Measurements from ENCODE around the gene MSRB3.

MSRB3 gene

DNA sequence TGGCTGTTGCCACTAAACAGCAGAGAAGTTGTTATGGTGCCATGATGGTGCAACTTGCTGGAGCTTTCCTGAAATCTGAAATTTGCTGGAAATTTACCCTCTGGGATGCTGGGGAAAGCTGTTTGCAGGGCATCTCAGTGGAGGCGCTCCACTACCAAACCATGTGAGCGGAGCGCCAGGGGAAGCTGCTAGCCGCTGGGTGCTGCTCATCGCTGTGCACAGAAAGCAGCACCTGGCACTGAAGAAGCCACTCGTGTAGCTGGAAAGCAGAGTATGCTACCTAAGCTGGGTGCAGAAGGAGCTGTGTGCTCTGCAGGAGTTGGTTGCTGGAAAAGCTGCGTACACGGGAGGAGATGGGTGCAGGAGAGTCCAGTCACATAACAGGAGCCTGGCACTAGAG lies 53.0 kb downstream of the MSRB3 start:
- Histone ChIP-seq H2AFZ (no peak overlapping the region), H3K9me3 (ENCODE audit: control insufficient read depth, low read length) (no peaks in the 10 kb centered on the region), H3K79me2 (no peaks in the 10 kb centered on the region)

DNA sequence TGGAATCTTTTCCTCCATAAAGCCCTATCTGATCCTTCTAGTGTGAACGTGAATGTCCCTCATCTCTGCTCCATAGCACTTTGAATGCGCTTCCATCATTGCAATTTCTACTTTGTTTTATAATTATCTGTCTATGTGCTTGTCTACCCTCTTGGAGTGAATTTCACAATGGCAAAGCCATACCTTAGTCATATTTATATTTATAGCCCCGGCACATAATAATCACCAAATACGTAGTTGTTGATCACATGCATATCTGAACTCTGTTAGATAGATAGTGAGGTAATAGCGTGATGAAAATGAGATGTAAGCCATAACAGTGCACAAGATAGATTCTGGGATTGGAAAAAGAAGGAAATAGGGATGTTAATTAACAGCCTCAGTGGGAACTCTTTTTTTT lies 55.2 kb downstream of the MSRB3 start:
- Histone ChIP-seq H3K9ac (no peak overlapping the region), H2AFZ (no peak overlapping the region), H3K36me3 (ENCODE audit: control insufficient read depth, insufficient read depth, low read length) (no peaks in the 10 kb centered on the region), H3K27ac (no peak overlapping the region), H3K4me1 (no peaks in the 10 kb centered on the region), H3K4me2 (ENCODE audit: low read length) (no peak overlapping the region), H3K9me3 (ENCODE audit: control insufficient read depth, low read length) (no peaks in the 10 kb centered on the region), H3K79me2 (no peaks in the 10 kb centered on the region), H3K27me3 (ENCODE audit: control insufficient read depth, insufficient read depth, low read length) (no peaks in the 10 kb centered on the region), H3K4me3 (ENCODE audit: low read depth, low read length) (no peak overlapping the region)
- TF ChIP-seq, protein P1, sequence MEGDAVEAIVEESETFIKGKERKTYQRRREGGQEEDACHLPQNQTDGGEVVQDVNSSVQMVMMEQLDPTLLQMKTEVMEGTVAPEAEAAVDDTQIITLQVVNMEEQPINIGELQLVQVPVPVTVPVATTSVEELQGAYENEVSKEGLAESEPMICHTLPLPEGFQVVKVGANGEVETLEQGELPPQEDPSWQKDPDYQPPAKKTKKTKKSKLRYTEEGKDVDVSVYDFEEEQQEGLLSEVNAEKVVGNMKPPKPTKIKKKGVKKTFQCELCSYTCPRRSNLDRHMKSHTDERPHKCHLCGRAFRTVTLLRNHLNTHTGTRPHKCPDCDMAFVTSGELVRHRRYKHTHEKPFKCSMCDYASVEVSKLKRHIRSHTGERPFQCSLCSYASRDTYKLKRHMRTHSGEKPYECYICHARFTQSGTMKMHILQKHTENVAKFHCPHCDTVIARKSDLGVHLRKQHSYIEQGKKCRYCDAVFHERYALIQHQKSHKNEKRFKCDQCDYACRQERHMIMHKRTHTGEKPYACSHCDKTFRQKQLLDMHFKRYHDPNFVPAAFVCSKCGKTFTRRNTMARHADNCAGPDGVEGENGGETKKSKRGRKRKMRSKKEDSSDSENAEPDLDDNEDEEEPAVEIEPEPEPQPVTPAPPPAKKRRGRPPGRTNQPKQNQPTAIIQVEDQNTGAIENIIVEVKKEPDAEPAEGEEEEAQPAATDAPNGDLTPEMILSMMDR (IDR thresholded peaks at IDR 0.05) = no peak

More for the DNA sequence above, 53.0 kb downstream of the MSRB3 start:
- no peak overlapping the region for H3K27ac ChIP-seq
- TF ChIP-seq, protein P1 (IDR thresholded peaks at IDR 0.05) = no peak
- no peak overlapping the region for H3K4me3 ChIP-seq (ENCODE audit: low read depth, low read length)
- no peak overlapping the region for H3K4me2 ChIP-seq (ENCODE audit: low read length)
- no peak overlapping the region for H3K9ac ChIP-seq
- H3K27me3 ChIP-seq (ENCODE audit: control insufficient read depth, insufficient read depth, low read length) = no peaks in the 10 kb centered on the region
- no peaks in the 10 kb centered on the region for H3K4me1 ChIP-seq
- no peaks in the 10 kb centered on the region for H3K36me3 ChIP-seq (ENCODE audit: control insufficient read depth, insufficient read depth, low read length)

DNA sequence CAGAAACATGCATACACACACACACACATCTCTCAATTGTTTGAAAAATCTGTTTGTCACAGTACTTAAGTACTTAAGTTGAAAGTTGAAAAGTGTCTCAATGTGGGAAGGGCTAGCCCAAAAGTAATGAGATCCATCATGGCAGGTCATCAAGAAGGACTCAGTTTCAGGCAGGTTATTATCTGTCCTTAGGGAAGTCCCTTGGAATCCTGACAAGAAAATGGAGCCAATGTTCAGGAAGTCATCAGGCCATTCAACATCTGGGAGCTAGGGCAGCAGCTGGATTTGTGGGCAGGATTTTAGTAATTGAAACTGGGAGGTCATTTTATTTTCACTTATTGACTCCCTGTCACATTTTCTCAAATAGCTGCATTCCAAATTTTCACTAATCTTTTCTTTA lies 56.0 kb downstream of the MSRB3 start:
- TF ChIP-seq, protein P1 (IDR thresholded peaks at IDR 0.05) = no peak
- Histone ChIP-seq H3K9ac (no peak overlapping the region), H3K36me3 (ENCODE audit: control insufficient read depth, insufficient read depth, low read length) (no peaks in the 10 kb centered on the region), H3K79me2 (no peaks in the 10 kb centered on the region), H3K4me1 (no peaks in the 10 kb centered on the region), H3K27me3 (ENCODE audit: control insufficient read depth, insufficient read depth, low read length) (no peaks in the 10 kb centered on the region), H3K27ac (no peak overlapping the region), H3K9me3 (ENCODE audit: control insufficient read depth, low read length) (no peaks in the 10 kb centered on the region), H3K4me2 (ENCODE audit: low read length) (no peak overlapping the region), H2AFZ (no peak overlapping the region), H3K4me3 (ENCODE audit: low read depth, low read length) (no peak overlapping the region)

DNA sequence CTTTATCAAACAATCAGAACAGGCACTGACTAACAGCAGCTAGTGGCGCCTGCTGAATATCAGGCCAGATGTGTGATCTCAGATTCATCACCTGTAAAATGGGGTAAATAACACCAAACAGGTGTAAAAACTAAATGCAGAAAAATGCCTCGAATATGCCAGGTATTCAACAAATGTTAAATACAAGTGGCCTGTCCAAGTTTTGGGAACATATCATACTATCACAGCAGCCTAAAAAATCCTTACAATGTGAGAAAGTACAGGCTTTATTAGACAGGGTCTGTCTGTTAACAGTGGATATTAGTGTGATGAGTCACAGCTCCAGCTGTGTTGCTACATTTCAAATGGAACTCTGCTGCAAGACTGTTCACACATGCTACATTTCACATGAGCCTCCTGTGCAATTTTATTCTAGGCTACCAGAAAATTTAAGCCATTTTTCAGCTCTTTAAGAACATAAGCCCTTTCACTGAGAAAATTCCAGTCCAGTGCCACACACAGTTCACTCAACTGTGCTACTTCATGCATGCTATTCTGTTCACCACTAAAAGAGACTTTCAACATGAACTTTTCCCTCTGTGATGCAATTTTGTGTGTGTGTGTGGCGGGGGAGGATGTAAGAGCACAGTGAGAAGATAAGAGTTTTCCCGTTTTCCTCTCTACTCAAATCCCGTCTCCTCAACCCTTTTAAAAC lies 56.7 kb downstream of the MSRB3 start:
- no peaks in the 10 kb centered on the region for H3K79me2 ChIP-seq
- H3K4me3 ChIP-seq (ENCODE audit: low read depth, low read length) = no peak overlapping the region
- no peaks in the 10 kb centered on the region for H3K27me3 ChIP-seq (ENCODE audit: control insufficient read depth, insufficient read depth, low read length)
- TF ChIP-seq, protein P1 (IDR thresholded peaks at IDR 0.05) = no peak
- no peaks in the 10 kb centered on the region for H3K4me1 ChIP-seq
- H3K27ac ChIP-seq = no peak overlapping the region
- no peaks in the 10 kb centered on the region for H3K36me3 ChIP-seq (ENCODE audit: control insufficient read depth, insufficient read depth, low read length)
- H2AFZ ChIP-seq = no peak overlapping the region
- no peaks in the 10 kb centered on the region for H3K9me3 ChIP-seq (ENCODE audit: control insufficient read depth, low read length)
- no peak overlapping the region for H3K4me2 ChIP-seq (ENCODE audit: low read length)
- no peak overlapping the region for H3K9ac ChIP-seq

DNA sequence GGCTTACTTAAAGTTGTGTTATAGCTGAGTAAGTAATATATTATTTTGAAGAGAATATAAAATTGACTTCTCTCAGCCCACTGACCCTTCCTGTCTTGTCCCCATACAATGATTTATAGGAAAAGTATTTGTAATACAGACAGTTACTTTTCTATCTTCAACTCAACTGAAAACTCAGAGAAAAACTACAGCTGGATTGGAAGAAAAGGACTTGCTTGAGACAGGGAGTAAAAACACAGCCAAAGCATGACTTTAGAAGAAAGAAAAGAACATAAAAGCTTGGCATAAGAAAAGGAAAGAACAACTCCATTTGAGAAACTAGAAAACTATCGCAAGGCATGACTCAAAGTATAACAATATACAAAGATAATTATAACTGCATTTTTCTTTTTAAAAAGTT lies 57.5 kb downstream of the MSRB3 start:
- H3K79me2 ChIP-seq = no peaks in the 10 kb centered on the region
- no peak overlapping the region for H3K27ac ChIP-seq
- no peak overlapping the region for H3K4me2 ChIP-seq (ENCODE audit: low read length)
- no peak overlapping the region for H3K9ac ChIP-seq
- no peak overlapping the region for H3K4me3 ChIP-seq (ENCODE audit: low read depth, low read length)
- H2AFZ ChIP-seq = no peak overlapping the region
- TF ChIP-seq, protein P1 (IDR thresholded peaks at IDR 0.05) = no peak
- H3K27me3 ChIP-seq (ENCODE audit: control insufficient read depth, insufficient read depth, low read length) = no peaks in the 10 kb centered on the region
- H3K9me3 ChIP-seq (ENCODE audit: control insufficient read depth, low read length) = no peaks in the 10 kb centered on the region
- H3K4me1 ChIP-seq = no peaks in the 10 kb centered on the region
- no peaks in the 10 kb centered on the region for H3K36me3 ChIP-seq (ENCODE audit: control insufficient read depth, insufficient read depth, low read length)
